PFSK-1 (cell line): Measurements from ENCODE around the gene CACNA1S.

Experiments used
- FOXP2 ChIP-seq: optimal IDR thresholded peaks from 2 replicates; pipeline ENCODE3; 2011; ENCODE audit warnings: borderline replicate concordance, control low read depth, inconsistent platforms; ENCODE audit not compliant: insufficient read depth; ENCODE audit errors: extremely low read length, extremely low read depth
- POLR2AphosphoS5 ChIP-seq: IDR thresholded peaks from 2 replicates; pipeline ENCODE4 v1.6.1; 2012; ENCODE audit warnings: low read depth, mild to moderate bottlenecking, control low read depth, low read length, moderate library complexity
- REST ChIP-seq, 2 experiments: IDR thresholded peaks; 2 replicates each; pipeline versions ENCODE4 v1.6.1 to v1.8.0; 2011 to 2012; ENCODE audit warnings: low read depth in 2 of 2, low read length in 2 of 2, control low read depth in 1 of 2, inconsistent platforms in 1 of 2, mild to moderate bottlenecking in 1 of 2, moderate library complexity in 1 of 2; ENCODE audit not compliant: insufficient read depth in 1 of 2
- SIN3A ChIP-seq: IDR thresholded peaks from 2 replicates; pipeline ENCODE4 v1.6.1; 2012; ENCODE audit warnings: mild to moderate bottlenecking, low read length, moderate library complexity, borderline replicate concordance; ENCODE audit not compliant: insufficient read depth
- TAF1 ChIP-seq: IDR thresholded peaks from 2 replicates; pipeline ENCODE4 v1.6.1; 2012; ENCODE audit warnings: low read length, control low read depth, borderline replicate concordance; ENCODE audit not compliant: insufficient read depth

CACNA1S gene

DNA sequence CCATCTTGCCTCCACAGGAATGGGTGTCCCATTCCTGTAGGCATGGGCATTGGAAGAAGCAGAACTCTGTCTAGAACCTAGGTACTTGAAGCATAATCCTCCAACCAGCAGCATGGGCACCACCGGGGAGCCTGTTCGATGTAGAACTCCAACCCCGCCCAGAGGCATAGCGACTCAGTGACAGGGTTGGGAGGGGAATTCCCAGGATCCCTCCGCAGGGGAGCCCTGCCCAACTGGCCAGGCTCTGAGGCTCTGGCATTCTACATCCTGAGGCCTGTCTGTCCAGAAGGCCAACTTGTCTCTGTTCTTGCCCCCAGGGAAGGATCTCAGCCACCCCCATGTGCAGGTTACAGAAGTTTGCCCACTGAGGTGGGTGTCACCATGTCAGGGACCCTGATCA lies 38.2 kb downstream of the CACNA1S start:
- no peak for TF ChIP-seq REST (IDR thresholded peaks at IDR 0.05; ENCODE audit: insufficient read depth in 1 of 2, low read depth in 2 of 2, low read length in 2 of 2)
- TF ChIP-seq TAF1 = no peak
- no peak for TF ChIP-seq FOXP2
- no peak for TF ChIP-seq POLR2AphosphoS5
- no peak for TF ChIP-seq SIN3A

DNA sequence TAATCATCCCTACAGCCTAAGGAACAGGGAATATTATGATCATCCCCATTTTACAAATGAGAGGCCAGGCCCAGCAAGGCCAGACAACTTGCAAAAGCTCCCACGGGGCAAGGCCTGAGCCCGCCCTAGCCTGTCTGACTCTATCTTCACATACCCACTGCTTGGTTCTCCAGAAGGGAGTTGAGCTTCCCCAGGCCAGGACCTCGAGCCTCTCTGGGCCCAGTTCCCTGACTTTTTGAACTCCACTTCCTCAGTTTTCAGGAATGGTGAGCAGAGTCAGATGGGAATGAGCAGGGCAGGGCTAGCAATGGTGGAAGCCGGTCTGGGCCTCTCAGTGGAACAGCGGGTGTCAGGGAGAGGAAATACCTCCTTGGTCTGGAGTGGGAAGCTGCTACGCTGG lies 39.3 kb downstream of the CACNA1S start:
- TF ChIP-seq POLR2AphosphoS5 = no peak

GRCh38 chr1:201072149-201072548 lies 40.1 kb downstream of the CACNA1S start:
- TF ChIP-seq SIN3A (no peak), FOXP2 (no peak), REST (IDR thresholded peaks at IDR 0.05; ENCODE audit: insufficient read depth in 1 of 2, low read depth in 2 of 2, low read length in 2 of 2) (no peak), POLR2AphosphoS5 (no peak), TAF1 (no peak)

GRCh38 chr1:201069636-201070035 lies 42.6 kb downstream of the CACNA1S start:
- TF ChIP-seq SIN3A (no peak), POLR2AphosphoS5 (no peak)

DNA sequence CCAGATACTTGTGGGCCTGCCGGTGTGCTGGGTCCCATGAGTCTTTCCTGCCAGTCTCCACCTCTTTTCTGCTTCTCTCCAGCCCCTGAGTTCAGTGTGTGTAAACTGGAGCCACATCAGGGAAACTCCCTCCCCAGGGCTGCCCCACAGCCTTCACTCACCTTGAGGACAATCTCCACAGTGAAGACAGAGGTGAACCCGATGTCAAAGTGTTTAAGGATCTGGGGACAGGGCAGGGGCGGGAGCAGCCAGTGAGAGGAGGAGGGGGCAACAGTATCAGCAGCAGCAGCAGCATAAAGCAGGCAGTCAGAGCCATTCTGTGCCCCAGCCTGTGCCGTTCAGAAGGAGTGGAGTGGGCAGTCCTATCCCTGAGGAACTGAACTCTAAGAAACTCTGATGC lies 43.2 kb downstream of the CACNA1S start:
- no peak for TF ChIP-seq TAF1
- TF ChIP-seq SIN3A = no peak
- no peak for TF ChIP-seq FOXP2
- no peak for TF ChIP-seq POLR2AphosphoS5
- no peak for TF ChIP-seq REST (IDR thresholded peaks at IDR 0.05; ENCODE audit: insufficient read depth in 1 of 2, low read depth in 2 of 2, low read length in 2 of 2)

GRCh38 chr1:201066986-201067385 lies 45.2 kb downstream of the CACNA1S start:
- TF ChIP-seq SIN3A (no peak), TAF1 (no peak), FOXP2 (no peak), REST (IDR thresholded peaks at IDR 0.05; ENCODE audit: insufficient read depth in 1 of 2, low read depth in 2 of 2, low read length in 2 of 2) (no peak), POLR2AphosphoS5 (no peak)
